ENCODE measurements around the gene INPP4B.

Gene INPP4B

DNA sequence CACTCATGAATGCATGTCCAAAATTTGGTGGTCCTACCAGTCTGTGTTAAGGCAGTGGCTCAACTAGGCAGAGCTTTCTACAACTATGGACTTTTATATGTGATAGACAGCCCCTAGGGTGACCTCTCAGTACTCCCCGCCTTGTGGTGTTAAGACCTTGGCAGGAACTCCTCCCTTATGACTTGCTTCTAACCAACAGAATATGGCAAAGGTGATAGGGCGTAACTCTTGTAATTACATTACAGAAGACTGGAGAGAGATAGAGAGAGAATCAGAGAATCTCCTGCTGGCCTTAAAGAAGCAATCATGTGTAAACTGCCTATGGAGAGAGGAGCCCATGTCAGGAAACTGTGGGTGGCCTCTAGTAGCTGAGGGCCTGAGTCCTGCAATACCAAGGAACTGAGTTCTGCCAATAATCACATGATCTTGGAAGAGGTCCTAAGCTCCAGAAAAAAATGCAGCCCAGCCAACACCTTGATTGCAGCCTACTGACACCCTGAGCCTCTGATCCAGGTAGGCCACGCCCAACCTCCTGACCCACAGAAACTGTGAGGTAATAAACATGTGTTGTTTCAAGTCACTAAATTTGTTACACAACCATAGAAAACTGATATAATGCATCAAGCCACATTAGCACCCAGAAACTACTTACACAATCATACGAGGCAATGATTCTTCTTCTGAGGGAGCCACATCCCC, 68.9 kb downstream of the INPP4B start:
- Histone ChIP-seq H3K36me3 (ENCODE audit: control insufficient read depth in 1 of 2, insufficient read depth in 2 of 2, low read length in 2 of 2) (no peaks in the 10 kb centered on the region), H3K79me2 (ENCODE audit: control insufficient read depth, insufficient read depth, low read length, poor library complexity) (no peaks in the 10 kb centered on the region), H3K4me2 (ENCODE audit: low read length) (no peak overlapping the region), H2BK5ac (ENCODE audit: low read depth, low read length, poor library complexity) (no peak overlapping the region), H2BK12ac (ENCODE audit: low read length) (no peak overlapping the region), H3K14ac (ENCODE audit: low read length) (no peak overlapping the region), H3K4me1 (ENCODE audit: control insufficient read depth in 1 of 2, insufficient read depth in 2 of 2, low read length in 2 of 2) (no peaks in the 10 kb centered on the region), H2AFZ (ENCODE audit: insufficient read depth, low read length, poor library complexity) (no peak overlapping the region), H3K23ac (ENCODE audit: low read length) (no peak overlapping the region), H3K27ac (ENCODE audit: low read depth, low read length) (no peak overlapping the region), H3K18ac (ENCODE audit: low read length) (no peak overlapping the region), H4K91ac (ENCODE audit: low read depth, low read length) (no peak overlapping the region), H3K27me3 (ENCODE audit: insufficient read depth, low read length) (peaks cover 2% of the 10 kb centered on the region), H3K4me3 (ENCODE audit: low read depth, low read length) (no peak overlapping the region), H3K4ac (ENCODE audit: low read depth, low read length) (no peak overlapping the region), H3K9me3 (ENCODE audit: insufficient read depth, low read depth, low read length) (no peaks in the 10 kb centered on the region), H4K8ac (ENCODE audit: low read depth, low read length) (no peak overlapping the region), H3K79me1 (ENCODE audit: low read length) (no peaks in the 10 kb centered on the region), H3K9ac (ENCODE audit: low read length) (no peak overlapping the region), H2BK120ac (ENCODE audit: insufficient read depth, low read length, poor library complexity) (no peak overlapping the region), H4K12ac (ENCODE audit: low read depth, low read length) (no peak overlapping the region), H2AK5ac (ENCODE audit: low read length) (no peak overlapping the region)
- no peak for DNase-seq
- WGBS (ENCODE audit: extremely low coverage, insufficient coverage, insufficient read length): no CpG with 5 or more reads among the region's 4 CpGs

DNA sequence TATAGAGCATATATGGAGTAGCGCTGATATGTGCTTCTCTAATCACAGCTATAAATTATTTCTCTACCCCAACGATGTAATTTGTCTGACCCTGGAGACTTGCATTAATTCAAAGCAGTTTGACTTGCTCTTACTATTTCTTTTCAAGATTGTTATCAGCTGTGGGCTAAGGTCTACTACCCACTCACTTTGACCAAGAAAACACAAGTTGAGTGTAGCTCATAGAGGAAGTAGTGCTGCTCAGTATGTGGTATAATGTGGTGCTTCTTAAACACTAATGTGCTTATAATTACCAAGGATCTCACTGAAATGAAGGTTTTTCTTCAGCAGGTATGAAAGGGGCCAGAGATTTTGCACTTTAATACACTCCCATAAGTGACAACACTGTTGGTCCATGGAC, 70.1 kb downstream of the INPP4B start:
- Histone ChIP-seq H3K9ac (ENCODE audit: low read length) (no peak overlapping the region), H4K8ac (ENCODE audit: low read depth, low read length) (no peak overlapping the region), H3K23ac (ENCODE audit: low read length) (no peak overlapping the region), H3K14ac (ENCODE audit: low read length) (no peak overlapping the region), H2AK5ac (ENCODE audit: low read length) (no peak overlapping the region), H2BK120ac (ENCODE audit: insufficient read depth, low read length, poor library complexity) (no peak overlapping the region), H3K4me1 (ENCODE audit: control insufficient read depth in 1 of 2, insufficient read depth in 2 of 2, low read length in 2 of 2) (no peaks in the 10 kb centered on the region), H3K79me2 (ENCODE audit: control insufficient read depth, insufficient read depth, low read length, poor library complexity) (no peaks in the 10 kb centered on the region), H3K4me3 (ENCODE audit: low read depth, low read length) (no peak overlapping the region), H2BK5ac (ENCODE audit: low read depth, low read length, poor library complexity) (no peak overlapping the region), H3K27ac (ENCODE audit: low read depth, low read length) (no peak overlapping the region), H3K79me1 (ENCODE audit: low read length) (no peaks in the 10 kb centered on the region), H3K27me3 (ENCODE audit: insufficient read depth, low read length) (peaks cover under 1% of the 10 kb centered on the region), H3K18ac (ENCODE audit: low read length) (no peak overlapping the region), H2BK12ac (ENCODE audit: low read length) (no peak overlapping the region), H2AFZ (ENCODE audit: insufficient read depth, low read length, poor library complexity) (no peak overlapping the region), H3K36me3 (ENCODE audit: control insufficient read depth in 1 of 2, insufficient read depth in 2 of 2, low read length in 2 of 2) (no peaks in the 10 kb centered on the region), H4K12ac (ENCODE audit: low read depth, low read length) (no peak overlapping the region), H3K9me3 (ENCODE audit: insufficient read depth, low read depth, low read length) (no peaks in the 10 kb centered on the region), H3K4ac (ENCODE audit: low read depth, low read length) (no peak overlapping the region), H3K4me2 (ENCODE audit: low read length) (no peak overlapping the region), H4K91ac (ENCODE audit: low read depth, low read length) (no peak overlapping the region)
- no peak for DNase-seq
- WGBS (ENCODE audit: extremely low coverage, insufficient coverage, insufficient read length): no CpG with 5 or more reads among the region's 2 CpGs

DNA sequence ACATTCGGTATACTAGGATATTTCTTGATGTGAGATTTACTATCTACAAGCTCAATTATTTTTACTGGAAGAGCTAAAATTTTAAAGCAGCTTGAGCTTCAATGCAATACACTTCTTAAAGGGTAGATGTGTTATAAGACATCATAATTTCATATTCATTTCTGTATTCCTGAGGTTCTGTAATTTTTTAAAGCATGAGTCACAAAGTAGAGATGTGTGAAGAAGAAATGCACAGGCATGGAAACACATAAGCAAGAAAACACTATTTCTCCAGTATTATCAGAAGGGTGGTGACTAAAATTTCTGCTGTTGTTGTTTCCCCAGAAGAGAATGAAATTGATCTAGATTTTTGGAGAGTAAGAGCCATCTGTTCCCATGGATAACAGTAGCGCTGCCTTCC, 72.6 kb downstream of the INPP4B start:
- Histone ChIP-seq H3K23ac (ENCODE audit: low read length) (no peak overlapping the region), H2BK120ac (ENCODE audit: insufficient read depth, low read length, poor library complexity) (no peak overlapping the region), H3K27me3 (ENCODE audit: insufficient read depth, low read length) (no peaks in the 10 kb centered on the region), H3K79me2 (ENCODE audit: control insufficient read depth, insufficient read depth, low read length, poor library complexity) (no peaks in the 10 kb centered on the region), H3K36me3 (ENCODE audit: control insufficient read depth in 1 of 2, insufficient read depth in 2 of 2, low read length in 2 of 2) (no peaks in the 10 kb centered on the region), H4K91ac (ENCODE audit: low read depth, low read length) (no peak overlapping the region), H2AFZ (ENCODE audit: insufficient read depth, low read length, poor library complexity) (no peak overlapping the region), H3K4me3 (ENCODE audit: low read depth, low read length) (no peak overlapping the region), H2BK5ac (ENCODE audit: low read depth, low read length, poor library complexity) (no peak overlapping the region), H4K12ac (ENCODE audit: low read depth, low read length) (no peak overlapping the region), H3K9ac (ENCODE audit: low read length) (no peak overlapping the region), H3K79me1 (ENCODE audit: low read length) (no peaks in the 10 kb centered on the region), H2BK12ac (ENCODE audit: low read length) (no peak overlapping the region), H4K8ac (ENCODE audit: low read depth, low read length) (no peak overlapping the region), H3K4me1 (ENCODE audit: control insufficient read depth in 1 of 2, insufficient read depth in 2 of 2, low read length in 2 of 2) (no peaks in the 10 kb centered on the region), H3K18ac (ENCODE audit: low read length) (no peak overlapping the region), H2AK5ac (ENCODE audit: low read length) (no peak overlapping the region), H3K9me3 (ENCODE audit: insufficient read depth, low read depth, low read length) (no peaks in the 10 kb centered on the region), H3K4ac (ENCODE audit: low read depth, low read length) (no peak overlapping the region), H3K4me2 (ENCODE audit: low read length) (no peak overlapping the region), H3K27ac (ENCODE audit: low read depth, low read length) (no peak overlapping the region), H3K14ac (ENCODE audit: low read length) (no peak overlapping the region)
- no CpG with 5 or more reads among the region's 2 CpGs for WGBS (ENCODE audit: extremely low coverage, insufficient coverage, insufficient read length)
- DNase-seq: no peak

GRCh38 chr4:142762280-142762679, 83.8 kb downstream of the INPP4B start:
- Histone ChIP-seq H3K23ac (ENCODE audit: low read length) (no peak overlapping the region), H3K27ac (ENCODE audit: low read depth, low read length) (no peak overlapping the region), H3K4ac (ENCODE audit: low read depth, low read length) (no peak overlapping the region), H4K12ac (ENCODE audit: low read depth, low read length) (no peak overlapping the region), H3K4me1 (ENCODE audit: control insufficient read depth in 1 of 2, insufficient read depth in 2 of 2, low read length in 2 of 2) (no peaks in the 10 kb centered on the region), H3K79me1 (ENCODE audit: low read length) (no peaks in the 10 kb centered on the region), H4K8ac (ENCODE audit: low read depth, low read length) (no peak overlapping the region), H3K79me2 (ENCODE audit: control insufficient read depth, insufficient read depth, low read length, poor library complexity) (no peaks in the 10 kb centered on the region), H3K14ac (ENCODE audit: low read length) (no peak overlapping the region), H3K27me3 (ENCODE audit: insufficient read depth, low read length) (no peaks in the 10 kb centered on the region), H3K4me3 (ENCODE audit: low read depth, low read length) (no peak overlapping the region), H2AK5ac (ENCODE audit: low read length) (no peak overlapping the region), H2BK5ac (ENCODE audit: low read depth, low read length, poor library complexity) (no peak overlapping the region), H3K36me3 (ENCODE audit: control insufficient read depth in 1 of 2, insufficient read depth in 2 of 2, low read length in 2 of 2) (no peaks in the 10 kb centered on the region), H4K91ac (ENCODE audit: low read depth, low read length) (no peak overlapping the region), H2AFZ (ENCODE audit: insufficient read depth, low read length, poor library complexity) (no peak overlapping the region), H3K9me3 (ENCODE audit: insufficient read depth, low read depth, low read length) (no peaks in the 10 kb centered on the region), H2BK120ac (ENCODE audit: insufficient read depth, low read length, poor library complexity) (no peak overlapping the region), H3K4me2 (ENCODE audit: low read length) (no peak overlapping the region), H2BK12ac (ENCODE audit: low read length) (no peak overlapping the region), H3K9ac (ENCODE audit: low read length) (no peak overlapping the region), H3K18ac (ENCODE audit: low read length) (no peak overlapping the region)
- DNase-seq: no peak
- no CpG with 5 or more reads among the region's 2 CpGs for WGBS (ENCODE audit: extremely low coverage, insufficient coverage, insufficient read length)
